ENCODE measurements around the gene ZNF837.

ZNF837 gene

DNA sequence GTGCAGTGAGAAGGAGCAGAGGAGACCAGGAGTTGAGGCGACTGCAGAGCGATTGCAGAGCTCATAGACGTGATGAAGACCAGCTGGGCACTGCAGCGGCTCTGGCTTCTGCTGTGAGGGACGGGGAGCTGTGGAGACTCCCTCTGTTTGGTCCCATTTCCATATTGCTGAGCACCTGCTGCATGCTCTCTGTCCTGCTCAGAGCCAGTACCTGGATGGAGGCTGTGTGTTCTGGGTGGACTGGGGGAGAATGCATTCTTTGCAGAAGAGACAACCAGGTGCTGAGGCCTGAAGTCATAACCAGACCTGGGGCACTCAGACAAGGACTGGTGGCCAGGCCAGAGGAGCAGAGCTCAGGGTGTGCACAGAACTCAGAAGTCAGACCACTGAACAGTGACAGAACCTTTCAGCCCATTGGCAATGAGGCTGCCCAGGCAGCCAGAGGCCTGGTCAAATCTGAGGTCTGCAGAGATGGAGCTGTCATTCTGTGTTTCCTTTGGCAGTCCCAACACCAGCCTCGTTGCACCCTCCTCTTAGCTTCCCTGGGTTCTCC lies 26.3 kb downstream of the ZNF837 start:
- no peak overlapping the region for H2AFZ ChIP-seq (ENCODE audit: low read depth, low read length)
- ATAC-seq (ENCODE audit: insufficient read depth, low read depth), result no peak
- DNase-seq, result no peak
- no peaks in the 10 kb centered on the region for H3K9me3 ChIP-seq (ENCODE audit: insufficient read depth, low read length, severe bottlenecking)
- H3K27ac ChIP-seq (ENCODE audit: low read length), result no peak overlapping the region
- peaks cover 2% of the 10 kb centered on the region; the same call in 1 of the 2 replicates for H3K4me1 ChIP-seq (ENCODE audit: insufficient read depth, low read length)
- peaks cover 4% of the 10 kb centered on the region; the same call in 1 of the 2 replicates for H3K79me2 ChIP-seq (ENCODE audit: insufficient read depth, low read length)
- H3K9ac ChIP-seq (ENCODE audit: low read depth, low read length), result no peak overlapping the region
- peaks cover 23% of the 10 kb centered on the region for H3K36me3 ChIP-seq (ENCODE audit: insufficient read depth, low read length)
- peaks cover 10% of the 10 kb centered on the region for H4K20me1 ChIP-seq (ENCODE audit: insufficient read depth, low read length)
- no peak overlapping the region for H3K4me2 ChIP-seq (ENCODE audit: insufficient read depth, low read length)
- TF ChIP-seq EZH2 (IDR thresholded peaks at IDR 0.05; ENCODE audit: borderline replicate concordance, low read depth, low read length, severe bottlenecking), result no peak
- TF ChIP-seq, protein P1, sequence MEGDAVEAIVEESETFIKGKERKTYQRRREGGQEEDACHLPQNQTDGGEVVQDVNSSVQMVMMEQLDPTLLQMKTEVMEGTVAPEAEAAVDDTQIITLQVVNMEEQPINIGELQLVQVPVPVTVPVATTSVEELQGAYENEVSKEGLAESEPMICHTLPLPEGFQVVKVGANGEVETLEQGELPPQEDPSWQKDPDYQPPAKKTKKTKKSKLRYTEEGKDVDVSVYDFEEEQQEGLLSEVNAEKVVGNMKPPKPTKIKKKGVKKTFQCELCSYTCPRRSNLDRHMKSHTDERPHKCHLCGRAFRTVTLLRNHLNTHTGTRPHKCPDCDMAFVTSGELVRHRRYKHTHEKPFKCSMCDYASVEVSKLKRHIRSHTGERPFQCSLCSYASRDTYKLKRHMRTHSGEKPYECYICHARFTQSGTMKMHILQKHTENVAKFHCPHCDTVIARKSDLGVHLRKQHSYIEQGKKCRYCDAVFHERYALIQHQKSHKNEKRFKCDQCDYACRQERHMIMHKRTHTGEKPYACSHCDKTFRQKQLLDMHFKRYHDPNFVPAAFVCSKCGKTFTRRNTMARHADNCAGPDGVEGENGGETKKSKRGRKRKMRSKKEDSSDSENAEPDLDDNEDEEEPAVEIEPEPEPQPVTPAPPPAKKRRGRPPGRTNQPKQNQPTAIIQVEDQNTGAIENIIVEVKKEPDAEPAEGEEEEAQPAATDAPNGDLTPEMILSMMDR (IDR thresholded peaks at IDR 0.05; ENCODE audit: borderline replicate concordance, extremely low read depth, low read length, poor library complexity, severe bottlenecking), result no peak
- no peaks in the 10 kb centered on the region for H3K27me3 ChIP-seq (ENCODE audit: insufficient read depth, low read length, poor library complexity)
- no peak overlapping the region for H3K4me3 ChIP-seq (ENCODE audit: low read depth in 1 of 2, low read length in 2 of 2)

DNA sequence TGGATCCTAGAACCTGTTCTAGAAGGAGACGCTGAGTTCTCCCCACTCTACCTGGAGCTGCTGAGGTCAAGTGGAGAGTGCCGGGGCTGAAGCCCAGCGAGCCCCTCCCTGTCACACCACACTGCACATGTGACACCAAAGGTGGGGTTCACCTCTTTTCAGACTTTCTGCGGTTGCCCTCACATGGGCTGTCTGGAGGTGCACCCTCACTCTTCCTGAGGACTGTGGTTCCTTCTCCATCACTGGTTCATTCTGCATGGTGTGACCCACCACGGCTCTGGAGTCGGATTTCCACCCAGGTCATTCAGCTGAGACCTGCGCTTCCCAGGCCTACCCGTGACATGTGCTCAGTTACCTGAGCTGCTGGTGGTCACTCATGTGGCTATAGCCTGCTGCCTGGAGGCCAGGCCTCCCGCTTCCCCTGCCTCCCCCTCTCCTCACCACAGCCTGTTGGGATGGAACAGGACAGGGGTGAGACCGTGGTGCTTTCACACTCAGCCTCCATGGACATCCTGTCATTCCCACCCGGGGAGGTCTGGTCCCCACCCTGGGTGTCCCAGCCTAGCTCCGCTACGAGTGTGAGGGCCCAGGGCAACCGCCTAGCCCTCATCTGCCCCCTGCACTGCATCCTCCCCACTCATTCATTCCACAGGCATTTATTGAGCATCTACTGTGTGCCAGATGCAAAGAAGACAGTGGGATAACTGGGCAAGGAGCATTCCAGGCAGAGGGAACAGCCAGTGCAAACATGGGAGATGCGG lies 26.9 kb downstream of the ZNF837 start:
- H3K27ac ChIP-seq (ENCODE audit: low read length), result no peak overlapping the region
- ATAC-seq (ENCODE audit: insufficient read depth, low read depth), result no peak
- H3K36me3 ChIP-seq (ENCODE audit: insufficient read depth, low read length), result peaks cover 23% of the 10 kb centered on the region
- peaks cover 9% of the 10 kb centered on the region for H3K4me1 ChIP-seq (ENCODE audit: insufficient read depth, low read length)
- H3K4me2 ChIP-seq (ENCODE audit: insufficient read depth, low read length), result no peak overlapping the region
- DNase-seq, result no peak
- no peaks in the 10 kb centered on the region for H3K9me3 ChIP-seq (ENCODE audit: insufficient read depth, low read length, severe bottlenecking)
- peaks cover 9% of the 10 kb centered on the region for H3K79me2 ChIP-seq (ENCODE audit: insufficient read depth, low read length)
- H3K27me3 ChIP-seq (ENCODE audit: insufficient read depth, low read length, poor library complexity), result no peaks in the 10 kb centered on the region
- H2AFZ ChIP-seq (ENCODE audit: low read depth, low read length), result no peak overlapping the region
- H4K20me1 ChIP-seq (ENCODE audit: insufficient read depth, low read length), result peaks cover 10% of the 10 kb centered on the region
- no peak overlapping the region for H3K9ac ChIP-seq (ENCODE audit: low read depth, low read length)
- H3K4me3 ChIP-seq (ENCODE audit: low read depth in 1 of 2, low read length in 2 of 2), result no peak overlapping the region
- no peak for TF ChIP-seq EZH2 (IDR thresholded peaks at IDR 0.05; ENCODE audit: borderline replicate concordance, low read depth, low read length, severe bottlenecking)
- TF ChIP-seq, protein P1 (IDR thresholded peaks at IDR 0.05; ENCODE audit: borderline replicate concordance, extremely low read depth, low read length, poor library complexity, severe bottlenecking), result no peak

DNA sequence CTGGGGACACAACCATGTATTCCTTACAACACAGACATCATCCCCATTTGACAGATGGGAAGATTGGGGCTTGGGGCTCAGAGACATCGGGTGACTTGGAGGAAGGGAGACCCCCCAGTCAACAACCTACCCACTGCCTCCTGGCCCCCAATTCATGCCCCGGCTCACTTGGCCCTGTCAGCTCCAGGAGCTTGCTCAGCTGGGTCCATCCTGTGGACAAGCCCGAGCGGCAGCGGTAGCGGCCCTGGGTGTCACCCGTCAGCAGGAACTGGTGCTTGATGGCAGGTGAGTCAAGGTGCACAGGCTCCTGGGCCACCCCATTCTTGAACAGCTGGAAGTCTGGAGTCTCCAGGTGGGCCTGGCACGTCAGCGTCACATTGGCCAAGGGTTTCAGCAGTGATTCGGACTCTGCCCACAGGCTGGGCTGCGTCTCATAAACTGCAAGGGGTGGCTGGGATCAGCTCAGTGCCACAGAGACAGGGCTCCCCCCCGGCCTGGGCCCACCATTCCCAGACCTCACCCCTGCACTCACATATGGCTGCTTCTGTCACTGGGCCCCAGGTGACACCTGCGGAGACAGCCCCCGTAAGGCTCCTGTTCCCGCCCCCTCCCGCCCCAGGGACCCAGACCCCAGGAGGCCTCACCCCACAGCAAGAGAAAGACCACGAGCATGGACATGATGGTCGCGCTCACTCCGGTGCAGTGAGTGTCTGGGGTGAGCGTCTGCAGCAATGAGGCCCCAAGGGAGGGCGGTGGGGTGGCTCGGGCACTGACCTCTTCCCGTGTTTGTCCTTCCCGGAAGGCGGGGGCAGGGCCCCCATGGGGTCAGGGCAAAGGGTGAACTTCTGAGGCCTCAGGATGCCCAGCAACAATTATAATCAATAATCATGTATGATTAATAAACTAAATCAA lies 27.8 kb downstream of the ZNF837 start, which contains the start of gene A1BG:
Gene A1BG, minus strand, starts transcription at position 733 of the 912 bp plus-strand sequence. Its CDS starts 55 bp downstream, at position 678.
- ATAC-seq (ENCODE audit: insufficient read depth, low read depth), result no peak
- Histone ChIP-seq H4K20me1 (ENCODE audit: insufficient read depth, low read length) (peaks cover 10% of the 10 kb centered on the region), H3K4me2 (ENCODE audit: insufficient read depth, low read length) (no peak within 1 kb of the TSS)

More for the DNA sequence above, 27.8 kb downstream of the ZNF837 start, which contains the start of gene A1BG:
- H3K36me3 ChIP-seq (ENCODE audit: insufficient read depth, low read length), result peaks cover 23% of the 10 kb centered on the region
- TF ChIP-seq, protein P1 (IDR thresholded peaks at IDR 0.05; ENCODE audit: borderline replicate concordance, extremely low read depth, low read length, poor library complexity, severe bottlenecking), result no peak
- TF ChIP-seq EZH2 (IDR thresholded peaks at IDR 0.05; ENCODE audit: borderline replicate concordance, low read depth, low read length, severe bottlenecking), result no peak
- DNase-seq, result no peak
- H3K79me2 ChIP-seq (ENCODE audit: insufficient read depth, low read length), result peaks cover 17% of the 10 kb centered on the region
- no peaks in the 10 kb centered on the region for H3K27me3 ChIP-seq (ENCODE audit: insufficient read depth, low read length, poor library complexity)
- H3K4me3 ChIP-seq (ENCODE audit: low read depth in 1 of 2, low read length in 2 of 2), result no peak within 1 kb of the TSS
- no peaks in the 10 kb centered on the region for H3K9me3 ChIP-seq (ENCODE audit: insufficient read depth, low read length, severe bottlenecking)
- H3K4me1 ChIP-seq (ENCODE audit: insufficient read depth, low read length), result peaks cover 18% of the 10 kb centered on the region
- no peak within 1 kb of the TSS for H2AFZ ChIP-seq (ENCODE audit: low read depth, low read length)
- H3K27ac ChIP-seq (ENCODE audit: low read length), result no peak within 1 kb of the TSS
- H3K9ac ChIP-seq (ENCODE audit: low read depth, low read length), result no peak within 1 kb of the TSS

All from DND-41 (cell line).